Right kidney (tissue), 9 donors: ENCODE data around the gene PELI2.

Source experiments
- DNase-seq: peaks from one replicate; pipeline ENCODE4 v3.0.0-alpha.2; 2016
- long read RNA-seq, 8 donors: transcript quantifications; one replicate each; lab custom pipeline, GENCODE V29; 2026

PELI2 gene, protein sequence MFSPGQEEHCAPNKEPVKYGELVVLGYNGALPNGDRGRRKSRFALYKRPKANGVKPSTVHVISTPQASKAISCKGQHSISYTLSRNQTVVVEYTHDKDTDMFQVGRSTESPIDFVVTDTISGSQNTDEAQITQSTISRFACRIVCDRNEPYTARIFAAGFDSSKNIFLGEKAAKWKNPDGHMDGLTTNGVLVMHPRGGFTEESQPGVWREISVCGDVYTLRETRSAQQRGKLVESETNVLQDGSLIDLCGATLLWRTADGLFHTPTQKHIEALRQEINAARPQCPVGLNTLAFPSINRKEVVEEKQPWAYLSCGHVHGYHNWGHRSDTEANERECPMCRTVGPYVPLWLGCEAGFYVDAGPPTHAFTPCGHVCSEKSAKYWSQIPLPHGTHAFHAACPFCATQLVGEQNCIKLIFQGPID
- long read RNA-seq, donor 1, full-length matches to known transcripts = 1 of 1 reads
- long read RNA-seq, donor 1, partial matches to known transcripts = 0 of 1 reads
- long read RNA-seq, donor 1, other reads (novel, unspliced or antisense) = 0 of 1 reads
- long read RNA-seq, donor 2 = 0 reads
- long read RNA-seq, donor 3, full-length matches to known transcripts = 2 of 2 reads
- long read RNA-seq, donor 3, partial matches to known transcripts = 0 of 2 reads
- long read RNA-seq, donor 3, other reads (novel, unspliced or antisense) = 0 of 2 reads
- long read RNA-seq, donor 4, full-length matches to known transcripts = 2 of 2 reads
- long read RNA-seq, donor 4, partial matches to known transcripts = 0 of 2 reads
- long read RNA-seq, donor 4, other reads (novel, unspliced or antisense) = 0 of 2 reads
- long read RNA-seq, donor 5, full-length matches to known transcripts = 3 of 3 reads
- long read RNA-seq, donor 5, partial matches to known transcripts = 0 of 3 reads
- long read RNA-seq, donor 5, other reads (novel, unspliced or antisense) = 0 of 3 reads
- long read RNA-seq, donor 6, full-length matches to known transcripts = 3 of 22 reads
- long read RNA-seq, donor 6, partial matches to known transcripts = 19 of 22 reads
- long read RNA-seq, donor 6, other reads (novel, unspliced or antisense) = 0 of 22 reads
- long read RNA-seq, donor 7 = 0 reads
- long read RNA-seq, donor 8 = 0 reads

GRCh38 chr14:56117765-56118610, at the start of gene PELI2:
Gene PELI2 (plus strand): TSS chr14:56118411. CDS start chr14:56118661, 250 bp downstream.
- DNase-seq = peak; percentile 89

DNA sequence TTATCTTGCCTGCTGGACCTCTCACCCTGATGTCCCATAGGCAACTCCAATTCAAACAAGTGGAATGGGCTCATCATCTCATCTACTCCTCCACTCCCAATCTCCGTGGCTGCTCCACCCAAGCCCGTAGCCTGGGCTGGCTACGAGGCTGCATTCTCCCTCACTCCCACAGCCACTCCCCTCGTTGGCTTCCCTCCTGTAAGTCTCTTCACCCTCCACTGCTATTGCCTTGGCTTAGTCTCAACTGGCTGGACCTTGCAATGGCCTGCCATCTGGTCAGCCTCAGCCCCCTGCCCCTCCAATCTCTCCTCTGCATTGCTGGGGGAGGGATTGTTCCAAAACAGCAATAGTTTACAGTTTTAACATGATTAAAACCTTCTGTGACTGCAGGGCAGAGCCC, 44.4 kb upstream of the PELI2 start:
- DNase-seq = no peak

GRCh38 chr14:56075301-56075700, 42.9 kb upstream of the PELI2 start:
- DNase-seq = no peak

GRCh38 chr14:56081139-56081538, 37.1 kb upstream of the PELI2 start:
- no peak for DNase-seq

- DNase-seq = no peak
Measured at GRCh38 chr14:56082880-56083279, 35.3 kb upstream of the PELI2 start.

- no peak for DNase-seq
Measured at GRCh38 chr14:56085471-56085870, 32.7 kb upstream of the PELI2 start.

DNA sequence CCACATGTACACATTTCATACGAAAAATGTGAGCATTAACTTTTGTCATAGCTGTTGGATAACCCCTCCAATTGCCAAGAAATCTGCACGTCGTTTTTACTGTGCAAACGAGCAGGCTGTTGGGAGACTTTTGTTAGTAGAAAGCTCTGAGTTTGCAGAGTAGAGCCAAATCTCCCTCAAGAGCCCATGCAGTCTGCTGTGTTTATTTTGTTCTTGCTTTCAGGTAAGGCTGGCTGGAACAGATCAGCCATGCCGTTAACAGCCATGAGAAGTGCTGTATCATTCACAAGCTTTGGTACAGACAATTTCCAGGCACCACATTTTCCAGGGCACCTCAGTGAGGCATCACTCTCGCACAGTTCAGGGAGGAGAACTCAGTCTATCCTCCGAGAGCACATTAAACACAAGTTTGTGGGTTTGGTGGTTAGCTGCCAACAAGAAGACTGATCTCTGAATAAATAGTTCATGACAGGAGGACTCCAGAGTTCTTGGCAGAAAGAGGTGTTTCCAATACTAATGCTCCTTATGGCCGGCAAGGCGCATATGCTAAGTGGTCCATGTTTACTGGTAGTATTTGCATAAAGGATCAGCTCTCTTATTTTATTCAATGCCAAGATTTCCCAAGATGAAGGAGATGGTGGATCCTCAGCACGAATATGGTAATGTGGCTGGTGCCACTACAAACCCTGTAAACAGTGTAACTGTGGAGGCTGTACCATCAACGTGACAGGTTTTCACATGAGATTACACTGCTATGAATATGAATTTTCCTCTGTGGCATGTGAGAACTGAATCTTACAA, 30.3 kb upstream of the PELI2 start:
- no peak for DNase-seq

GRCh38 chr14:56088941-56089340, 29.3 kb upstream of the PELI2 start:
- no peak for DNase-seq

- no peak for DNase-seq
Measured at GRCh38 chr14:56092763-56093162, 25.4 kb upstream of the PELI2 start.

GRCh38 chr14:56094076-56094475, 24.1 kb upstream of the PELI2 start:
- DNase-seq = no peak

DNA sequence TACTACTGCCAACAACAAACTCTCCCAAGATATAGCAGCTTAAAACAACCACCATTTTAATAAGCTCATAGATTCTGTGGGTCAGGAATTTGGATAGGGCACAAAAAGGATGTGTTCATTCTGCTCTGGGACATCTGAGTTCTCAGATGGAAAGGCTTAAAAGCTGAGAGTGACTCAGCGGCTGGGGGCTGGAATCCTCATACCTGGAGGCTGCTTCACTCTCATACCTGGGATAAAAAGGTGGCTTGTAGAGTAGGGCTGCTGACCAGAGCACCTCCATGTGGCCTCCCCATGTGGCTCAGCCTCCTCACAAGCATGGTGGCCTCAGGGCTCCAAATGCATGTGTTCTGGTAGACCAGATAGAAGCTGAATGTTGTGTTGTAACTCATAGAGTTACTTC, 20.2 kb upstream of the PELI2 start:
- DNase-seq = no peak

GRCh38 chr14:56099081-56099797, 19.0 kb upstream of the PELI2 start:
- no peak for DNase-seq

- DNase-seq = no peak
Measured at GRCh38 chr14:56100556-56100955, 17.7 kb upstream of the PELI2 start.

DNA sequence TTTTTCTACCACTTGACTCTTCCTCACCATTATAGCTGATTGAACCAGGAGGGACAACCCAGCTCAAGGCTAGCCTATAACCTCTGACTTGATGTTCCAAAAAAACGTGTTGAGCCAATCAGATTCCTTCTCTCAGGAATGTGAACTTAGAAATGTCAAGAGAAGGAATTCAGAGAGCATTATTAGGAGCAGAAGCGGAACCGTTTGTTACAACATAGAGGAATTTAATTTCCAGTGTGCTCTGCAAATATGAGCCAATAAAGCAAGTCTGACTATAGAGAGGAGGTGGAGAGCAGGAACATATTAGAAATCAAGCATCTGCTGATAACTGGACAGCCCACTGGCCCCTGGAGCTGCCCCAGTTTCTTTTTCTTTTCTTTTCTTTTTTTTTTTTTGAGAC, 15.3 kb upstream of the PELI2 start:
- DNase-seq = no peak

GRCh38 chr14:56107615-56108014, 10.6 kb upstream of the PELI2 start:
- no peak for DNase-seq

DNA sequence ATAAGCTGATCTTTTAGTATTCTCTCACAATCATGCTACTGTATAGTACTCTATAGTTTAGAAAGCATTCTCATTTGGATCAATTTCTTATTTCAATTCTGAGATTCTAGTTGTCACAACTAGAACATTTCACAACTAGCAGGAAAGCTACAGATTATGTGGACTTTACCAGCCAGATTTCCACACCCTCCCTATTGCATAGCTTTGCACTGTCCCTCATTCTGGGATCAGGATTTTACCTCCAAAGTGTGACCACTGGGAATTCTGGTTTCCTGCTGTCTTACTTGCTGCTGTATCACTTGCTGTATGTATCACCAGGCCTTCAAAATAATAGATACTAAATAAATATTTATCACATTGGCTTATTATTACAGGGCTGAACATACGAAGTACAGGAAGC, 10.2 kb upstream of the PELI2 start:
- no peak for DNase-seq

- no peak for DNase-seq
Measured at GRCh38 chr14:56112781-56113180, 5.4 kb upstream of the PELI2 start.

GRCh38 chr14:56115334-56115870, 2.8 kb upstream of the PELI2 start:
- no peak for DNase-seq

DNA sequence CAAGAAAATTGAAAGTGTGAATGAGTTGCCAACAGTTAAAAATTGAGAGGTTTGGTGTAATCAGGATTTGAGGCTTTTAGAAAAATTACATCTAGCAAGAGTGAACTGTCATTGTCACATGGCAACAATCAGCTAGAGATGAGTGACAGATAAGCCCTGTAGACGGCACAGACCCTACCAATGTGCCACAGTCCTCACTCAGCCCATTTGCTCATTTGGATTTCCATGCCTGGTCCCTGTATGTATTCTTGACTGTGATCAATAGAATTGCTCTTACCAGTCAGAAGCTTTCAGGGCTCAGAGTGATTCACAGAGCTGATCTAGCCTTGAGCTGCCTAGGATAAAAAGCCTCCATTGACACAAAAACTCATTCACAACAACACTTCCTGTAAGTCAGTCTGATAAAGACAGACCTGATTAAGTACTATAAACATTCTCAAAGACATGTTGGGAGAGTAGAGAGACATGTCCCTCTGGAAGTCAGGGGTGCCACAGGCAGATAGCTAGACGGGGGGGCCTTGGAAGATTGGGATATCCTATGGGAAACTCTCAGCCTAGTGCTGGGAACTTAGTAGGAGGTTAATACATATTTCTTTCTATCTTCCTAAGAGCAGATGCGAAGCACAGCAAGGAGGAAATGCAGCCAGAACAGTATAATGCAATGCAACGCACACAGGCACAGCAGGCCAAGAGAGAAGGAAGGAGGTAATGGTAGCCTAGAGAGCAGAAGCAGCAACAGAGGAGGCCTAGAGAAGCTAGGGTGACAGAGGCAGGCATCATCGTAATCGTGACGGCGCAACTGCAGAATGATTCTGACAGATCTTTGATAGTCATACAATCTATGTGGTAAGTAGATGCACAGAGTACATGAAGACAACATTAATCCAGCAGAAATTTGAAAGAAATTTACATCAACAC, 2.0 kb upstream of the PELI2 start:
- no peak for DNase-seq
